Measurements from ENCODE around the gene NFIB. TPM values are rescaled to one million over a fixed set of nuclear protein-coding genes. Genes with fewer than 3 reads are reported as not detected.

The NFIB gene
- total and polyA plus RNA-seq, 2 of the 13 experiments (the other 11 are each of a cell fraction or from before 2014, with no cell fraction given) = 0.98 to 4.6 TPM

- Histone ChIP-seq H3K4me1 (ENCODE audit: insufficient read depth, low read length) (no peaks in the 10 kb centered on the region), H4K20me1 (ENCODE audit: insufficient read depth, low read length) (no peaks in the 10 kb centered on the region), H3K36me3 (replicated peaks in 1 of 2; ENCODE audit: control insufficient read depth in 1 of 2, insufficient read depth in 2 of 2, low read length in 2 of 2) (no peaks in the 10 kb centered on the region), H3K79me2 (ENCODE audit: insufficient read depth, low read length) (no peaks in the 10 kb centered on the region), H3K4me3 (replicated peaks in 1 of 3; ENCODE audit: insufficient read depth in 1 of 3, low read depth in 2 of 3, low read length in 3 of 3) (no peak overlapping the region), H3K27me3 (ENCODE audit: control insufficient read depth in 1 of 2, insufficient read depth in 2 of 2, low read length in 2 of 2) (no peaks in the 10 kb centered on the region), H3K4me2 (ENCODE audit: low read depth, low read length) (no peak overlapping the region), H2AFZ (ENCODE audit: low read length) (no peak overlapping the region), H3K27ac (ENCODE audit: extremely low read length, insufficient read depth, low read length) (no peak overlapping the region), H3K9ac (ENCODE audit: insufficient read depth, low read depth, low read length) (no peak overlapping the region), H3K9me3 (ENCODE audit: low read length) (no peaks in the 10 kb centered on the region)
- ATAC-seq = no peak
- WGBS (ENCODE audit: low lambda C conversion rate) = 54% methylated on average over 4 of the region's 4 CpGs
- no peak for DNase-seq (ENCODE audit: low spot score)
- in situ Hi-C loops (cut with HindIII; ENCODE audit: extremely low pct_ligation_motif_present, low pct_unique_long_range_greater_than_20kb) = no loop called here
- intact Hi-C loops (cut with micrococcal nuclease; ENCODE audit: unreplicated experiment) = no loop called here
- POLR2A ChIA-PET = no interaction called here
- FAIRE-seq = no peak
- BruUV-seq (replicated peaks) = no TSS peak
- TF ChIP-seq ZNF512 (CRISPR knock-in tag; IDR thresholded peaks at IDR 0.05) = no peak
- TF ChIP-seq KDM5A (IDR thresholded peaks at IDR 0.05; ENCODE audit: borderline replicate concordance, low read length) = no peak
- no peak for TF ChIP-seq ZNF619 (CRISPR knock-in tag; IDR thresholded peaks at IDR 0.05)
- TF ChIP-seq E2F1 (CRISPR knock-in tag; IDR thresholded peaks at IDR 0.05) = no peak
- TF ChIP-seq ZBED4 (CRISPR knock-in tag; IDR thresholded peaks at IDR 0.05; ENCODE audit: borderline replicate concordance) = no peak
- TF ChIP-seq JDP2 (CRISPR knock-in tag; IDR thresholded peaks at IDR 0.05; ENCODE audit: borderline replicate concordance) = no peak
- no peak for TF ChIP-seq JUND (CRISPR knock-in tag; IDR thresholded peaks at IDR 0.05)
- no peak for TF ChIP-seq CBX1 (IDR thresholded peaks at IDR 0.05; ENCODE audit: low read depth)
- no peak for TF ChIP-seq SMAD1 (CRISPR knock-in tag; IDR thresholded peaks at IDR 0.05; ENCODE audit: borderline replicate concordance, low read depth)
- no peak for TF ChIP-seq THAP11 (CRISPR knock-in tag; IDR thresholded peaks at IDR 0.05)
- no peak for TF ChIP-seq ZNF567 (CRISPR knock-in tag; IDR thresholded peaks at IDR 0.05; ENCODE audit: borderline replicate concordance)
- TF ChIP-seq SAP130 (CRISPR knock-in tag; IDR thresholded peaks at IDR 0.05; ENCODE audit: low read depth) = no peak
- no peak for TF ChIP-seq E2F5 (CRISPR knock-in tag; conservative IDR thresholded peaks at IDR 0.05)
- TF ChIP-seq ZNF562 (CRISPR knock-in tag; IDR thresholded peaks at IDR 0.05; ENCODE audit: borderline replicate concordance) = no peak
- TF ChIP-seq ZNF598 (CRISPR knock-in tag; IDR thresholded peaks at IDR 0.05; ENCODE audit: borderline replicate concordance) = no peak
- no peak for TF ChIP-seq ZNF24 (IDR thresholded peaks at IDR 0.05)
- TF ChIP-seq ZNF44 (CRISPR knock-in tag; IDR thresholded peaks at IDR 0.05) = no peak
- TF ChIP-seq EZH2 (conservative IDR thresholded peaks at IDR 0.05; ENCODE audit: low read depth, low read length) = no peak
- TF ChIP-seq DDIT3 (CRISPR knock-in tag; IDR thresholded peaks at IDR 0.05) = no peak
- CTCF ChIA-PET (ENCODE audit: low intra/inter-chr PET ratio, low total read pairs) = no interaction called here
These were observed 232.2 kb downstream of the NFIB start for GRCh38 chr9:14081745-14082144.

Measured in HepG2 (cell line).